Osteocyte (in vitro differentiated cells): Measurements from ENCODE around the gene GNA12. TPM values are rescaled to one million over a fixed set of nuclear protein-coding genes. Genes with fewer than 3 reads are reported as not detected.

ENCODE experiments used
- DNase-seq: peaks from one replicate; pipeline ENCODE4 v3.0.0; 2021; ENCODE audit warnings: mixed read lengths; ENCODE audit not compliant: unreplicated experiment; ENCODE audit errors: extremely low spot score
- H3K27ac Mint-ChIP-seq: one replicate; pipeline ENCODE4 v1.8.0; 2021; ENCODE audit warnings: mild to moderate bottlenecking, mixed read lengths; ENCODE audit not compliant: unreplicated experiment
- H3K27me3 Mint-ChIP-seq: one replicate; pipeline ENCODE4 v1.8.0; 2021; ENCODE audit warnings: mixed read lengths; ENCODE audit not compliant: unreplicated experiment
- H3K36me3 Mint-ChIP-seq: one replicate; pipeline ENCODE4 v1.8.0; 2021; ENCODE audit warnings: mixed read lengths; ENCODE audit not compliant: unreplicated experiment
- H3K4me1 Mint-ChIP-seq: one replicate; pipeline ENCODE4 v1.8.0; 2021; ENCODE audit warnings: mixed read lengths; ENCODE audit not compliant: unreplicated experiment
- H3K4me3 Mint-ChIP-seq: one replicate; pipeline ENCODE4 v1.8.0; 2021; ENCODE audit warnings: mild to moderate bottlenecking, moderate library complexity, mixed read lengths; ENCODE audit not compliant: unreplicated experiment
- H3K9me3 Mint-ChIP-seq: one replicate; pipeline ENCODE4 v1.8.0; 2021; ENCODE audit warnings: mixed read lengths; ENCODE audit not compliant: unreplicated experiment
- CTCF ChIP-seq: fragments of 200-600 bp; sonication (generic); IDR thresholded peaks from 2 replicates; pipeline ENCODE4 v1.5.0; 2021; ENCODE audit warnings: antibody characterized with exemption, mild to moderate bottlenecking, moderate library complexity
- total RNA-seq: library from RNA; stranded (reverse); gene quantifications from 2 replicates; pipeline ENCODE4 v1.2.1, GENCODE V29; 2021

The GNA12 gene
- total RNA-seq, 1 donor from 2014 or later, result 69.5 TPM

GRCh38 chr7:2785071-2785500, 59.0 kb downstream of the GNA12 start:
- H3K9me3 Mint-ChIP-seq, result no peaks in the 10 kb centered on the region
- peak overlapping the region; percentile 87 for H3K27ac Mint-ChIP-seq
- peaks cover 24% of the 10 kb centered on the region for H3K36me3 Mint-ChIP-seq
- peaks cover 63% of the 10 kb centered on the region for H3K4me1 Mint-ChIP-seq
- no peak overlapping the region for H3K4me3 Mint-ChIP-seq
- peak; percentile 84 for DNase-seq
- TF ChIP-seq CTCF, result no peak
- H3K27me3 Mint-ChIP-seq, result no peaks in the 10 kb centered on the region

- H3K4me3 Mint-ChIP-seq, result no peak overlapping the region
- H3K27me3 Mint-ChIP-seq, result no peaks in the 10 kb centered on the region
- TF ChIP-seq CTCF, result no peak
- H3K36me3 Mint-ChIP-seq, result peaks cover 20% of the 10 kb centered on the region
- H3K9me3 Mint-ChIP-seq, result no peaks in the 10 kb centered on the region
- H3K4me1 Mint-ChIP-seq, result peaks cover 65% of the 10 kb centered on the region
- peak overlapping the region; percentile 4 for H3K27ac Mint-ChIP-seq
- no peak for DNase-seq
Observed at GRCh38 chr7:2782565-2782964, 61.5 kb downstream of the GNA12 start.

- Mint-ChIP-seq H3K27ac (peak overlapping the region; percentile 54), H3K4me3 (no peak overlapping the region), H3K36me3 (peaks cover 17% of the 10 kb centered on the region), H3K4me1 (peaks cover 63% of the 10 kb centered on the region), H3K27me3 (no peaks in the 10 kb centered on the region), H3K9me3 (no peaks in the 10 kb centered on the region)
- DNase-seq, result no peak
- no peak for TF ChIP-seq CTCF
Observed at GRCh38 chr7:2782121-2782520, 62.0 kb downstream of the GNA12 start.

GRCh38 chr7:2781636-2782035, 62.5 kb downstream of the GNA12 start:
- H3K9me3 Mint-ChIP-seq, result no peaks in the 10 kb centered on the region
- H3K4me3 Mint-ChIP-seq, result no peak overlapping the region
- peaks cover 60% of the 10 kb centered on the region for H3K4me1 Mint-ChIP-seq
- TF ChIP-seq CTCF, result no peak
- no peak for DNase-seq
- H3K36me3 Mint-ChIP-seq, result peaks cover 17% of the 10 kb centered on the region
- no peaks in the 10 kb centered on the region for H3K27me3 Mint-ChIP-seq
- peak overlapping the region; percentile 54 for H3K27ac Mint-ChIP-seq

- no peak overlapping the region for H3K4me3 Mint-ChIP-seq
- no peak for TF ChIP-seq CTCF
- DNase-seq, result no peak
- H3K36me3 Mint-ChIP-seq, result peaks cover 23% of the 10 kb centered on the region
- peaks cover 39% of the 10 kb centered on the region for H3K4me1 Mint-ChIP-seq
- H3K9me3 Mint-ChIP-seq, result no peaks in the 10 kb centered on the region
- H3K27ac Mint-ChIP-seq, result no peak overlapping the region
- H3K27me3 Mint-ChIP-seq, result no peaks in the 10 kb centered on the region
Observed at GRCh38 chr7:2779051-2779450, 65.1 kb downstream of the GNA12 start.
